KMS-11 (cell line): ENCODE results near the gene BPIFB6.

Experiments
- H2AFZ ChIP-seq: fragments of 200-600 bp; sonication (generic); 2 replicates; pipeline ENCODE4 v1.6.1; 2016; ENCODE audit warnings: antibody characterized with exemption, mixed run types, low read depth
- H3K27ac ChIP-seq: fragments of 200-600 bp; sonication (generic); 2 replicates; pipeline ENCODE4 v1.6.1; 2016; ENCODE audit warnings: mild to moderate bottlenecking, mixed run types
- H3K27me3 ChIP-seq: fragments of 200-600 bp; sonication (generic); 2 replicates; pipeline ENCODE4 v1.6.1; 2017; ENCODE audit warnings: mild to moderate bottlenecking, low read depth, mixed run types, moderate library complexity; ENCODE audit not compliant: insufficient read depth
- H3K36me3 ChIP-seq: fragments of 200-600 bp; sonication (generic); 2 replicates; pipeline ENCODE4 v1.6.1; 2017; ENCODE audit warnings: mild to moderate bottlenecking, mixed run types; ENCODE audit not compliant: insufficient read depth
- H3K4me1 ChIP-seq: fragments of 200-600 bp; sonication (generic); 2 replicates; pipeline ENCODE4 v1.6.1; 2016; ENCODE audit warnings: mild to moderate bottlenecking, low read depth, mixed run types; ENCODE audit not compliant: poor library complexity, severe bottlenecking
- H3K4me2 ChIP-seq: fragments of 200-600 bp; sonication (generic); 2 replicates; pipeline ENCODE4 v1.7.0; 2016; ENCODE audit warnings: mild to moderate bottlenecking, mixed run types
- H3K4me3 ChIP-seq: fragments of 200-600 bp; sonication (generic); IDR thresholded peaks from 2 replicates; pipeline ENCODE4 v1.6.1; 2017; ENCODE audit warnings: low read depth, low read length, mixed read lengths; ENCODE audit not compliant: insufficient read depth
- H3K79me2 ChIP-seq: fragments of 200-600 bp; sonication (generic); 2 replicates; pipeline ENCODE4 v1.6.1; 2016; ENCODE audit warnings: low read depth, mixed run types; ENCODE audit not compliant: insufficient read depth
- H3K9ac ChIP-seq: fragments of 200-600 bp; sonication (generic); 2 replicates; pipeline ENCODE4 v1.6.1; 2016; ENCODE audit warnings: mild to moderate bottlenecking, mixed run types
- H4K20me1 ChIP-seq: fragments of 200-600 bp; sonication (generic); 2 replicates; pipeline ENCODE4 v1.6.1; 2016; ENCODE audit warnings: mild to moderate bottlenecking, mixed run types; ENCODE audit not compliant: insufficient read depth
- CTCF ChIP-seq: fragments of 200-600 bp; sonication (generic); conservative IDR thresholded peaks from 2 replicates; pipeline ENCODE4 v1.6.1; 2017; ENCODE audit warnings: low read depth, mild to moderate bottlenecking, antibody characterized with exemption, low read length, moderate library complexity, mixed read lengths

Gene BPIFB6

GRCh38 chr20:32999603-33000250, 31.7 kb upstream of the BPIFB6 start:
- no peaks in the 10 kb centered on the region for H3K4me1 ChIP-seq
- TF ChIP-seq CTCF = no peak
- no peak overlapping the region for H3K4me2 ChIP-seq
- peaks cover 5% of the 10 kb centered on the region; the same call in 1 of the 2 replicates for H3K27me3 ChIP-seq
- no peaks in the 10 kb centered on the region for H3K79me2 ChIP-seq
- no peak overlapping the region for H3K9ac ChIP-seq
- H2AFZ ChIP-seq = no peak overlapping the region
- H3K36me3 ChIP-seq = no peaks in the 10 kb centered on the region
- H4K20me1 ChIP-seq = no peaks in the 10 kb centered on the region
- no peak overlapping the region for H3K27ac ChIP-seq
- H3K4me3 ChIP-seq = no peak overlapping the region

GRCh38 chr20:33000802-33001466, 30.5 kb upstream of the BPIFB6 start:
- H3K4me3 ChIP-seq = no peak overlapping the region
- H3K4me2 ChIP-seq = no peak overlapping the region
- no peaks in the 10 kb centered on the region for H3K36me3 ChIP-seq
- H4K20me1 ChIP-seq = no peaks in the 10 kb centered on the region
- no peaks in the 10 kb centered on the region for H3K4me1 ChIP-seq
- TF ChIP-seq CTCF = no peak
- no peak overlapping the region for H2AFZ ChIP-seq
- no peaks in the 10 kb centered on the region for H3K79me2 ChIP-seq
- H3K27me3 ChIP-seq = peaks cover 5% of the 10 kb centered on the region; the same call in 1 of the 2 replicates
- H3K9ac ChIP-seq = no peak overlapping the region
- no peak overlapping the region for H3K27ac ChIP-seq

- Histone ChIP-seq H3K4me1 (no peaks in the 10 kb centered on the region), H3K36me3 (no peaks in the 10 kb centered on the region), H3K9ac (no peak overlapping the region), H3K4me2 (no peak overlapping the region), H4K20me1 (no peaks in the 10 kb centered on the region), H3K27ac (no peak overlapping the region), H3K79me2 (no peaks in the 10 kb centered on the region), H3K27me3 (peaks cover 5% of the 10 kb centered on the region; the same call in 1 of the 2 replicates), H2AFZ (no peak overlapping the region), H3K4me3 (no peak overlapping the region)
- TF ChIP-seq CTCF = no peak
These were observed 29.2 kb upstream of the BPIFB6 start for GRCh38 chr20:33002087-33002808.

- Histone ChIP-seq H4K20me1 (no peaks in the 10 kb centered on the region), H2AFZ (no peak within 1 kb of the TSS), H3K79me2 (no peaks in the 10 kb centered on the region), H3K4me3 (no peak within 1 kb of the TSS), H3K4me1 (no peaks in the 10 kb centered on the region), H3K27me3 (peaks cover 5% of the 10 kb centered on the region; the same call in 1 of the 2 replicates), H3K27ac (no peak within 1 kb of the TSS), H3K4me2 (no peak within 1 kb of the TSS), H3K9ac (no peak within 1 kb of the TSS), H3K36me3 (no peaks in the 10 kb centered on the region)
- no peak for TF ChIP-seq CTCF
These were observed 27.2 kb upstream of the BPIFB6 start, which contains the start of gene SUN5 for GRCh38 chr20:33004141-33004751. SUN5 (minus strand) TSS chr20:33004433; CDS start chr20:33004340, 93 bp downstream.
